A549 (cell line): ENCODE data around the gene C1orf146. TPM values are rescaled to one million over a fixed set of nuclear protein-coding genes. Genes with fewer than 3 reads are reported as not detected.

Source experiments
- ATAC-seq, 2 experiments: fragments of 200-7000 bp in 1 of 2; fragments of >200 bp in 1 of 2; cut with Nextera tagmentation in 1 of 2; cut with Tn5 transposase in 1 of 2; 3 replicates each; pipeline versions ENCODE4 v1.8.0 to v1.9.1; 2018 to 2020; ENCODE audit warnings: mild to moderate bottlenecking in 1 of 2, moderate library complexity in 1 of 2
- CTCF ChIA-PET: fragments of 300-600 bp; sonication (Branson Sonifier 250); formaldehyde crosslinking; extraction: SDS; loops from one replicate; lab custom pipeline; 2021; ENCODE audit warnings: antibody characterized with exemption, inconsistent platforms; lab: Yijun Ruan, JAX
- POLR2A ChIA-PET: fragments of 350-600 bp; formaldehyde crosslinking; extraction: SDS; loops from one replicate; lab custom pipeline; 2021; ENCODE audit warnings: antibody characterized with exemption, inconsistent platforms; lab: Yijun Ruan, JAX
- DNase-seq, 2 experiments: peaks; one replicate each; pipeline versions ENCODE4 v3.0.0 to v3.0.0-alpha.2; 2011 to 2016; ENCODE audit warnings: low read depth in 1 of 2, low spot score in 1 of 2
- FAIRE-seq: peaks from 2 replicates; lab custom pipeline; 2011; peaks lifted over from hg19 to GRCh38; lab: Jason Lieb, UNC
- H3K27ac ChIP-seq, 2 experiments: fragments of >200 bp; sonication (Bioruptor Twin); formaldehyde crosslinking; 3 replicates each; pipeline ENCODE4 v1.5.1; 2016 to 2017
- H3K4me1 ChIP-seq: fragments of >200 bp; sonication (Bioruptor Twin); formaldehyde crosslinking; 3 replicates; pipeline ENCODE4 v1.6.1; 2016
- H3K4me2 ChIP-seq: fragments of >200 bp; sonication (Bioruptor Twin); formaldehyde crosslinking; 3 replicates; pipeline ENCODE4 v1.6.1; 2016
- H3K4me3 ChIP-seq: fragments of >200 bp; sonication (Bioruptor Twin); formaldehyde crosslinking; 3 replicates; pipeline ENCODE4 v1.5.1; 2016
- H3K9me3 ChIP-seq: fragments of >200 bp; sonication (Bioruptor Twin); formaldehyde crosslinking; 3 replicates; pipeline ENCODE4 v1.6.1; 2016
- BCL3 ChIP-seq: fragments of >200 bp; sonication (Bioruptor Twin); formaldehyde crosslinking; IDR thresholded peaks from 3 replicates; pipeline ENCODE4 v1.6.1; 2016
- BHLHE40 ChIP-seq: IDR thresholded peaks from 2 replicates; pipeline ENCODE4 v1.6.1; 2012; ENCODE audit warnings: low read depth, low read length, inconsistent platforms
- CBX8 ChIP-seq: fragments of 200-600 bp; sonication (generic); IDR thresholded peaks from 2 replicates; pipeline ENCODE4 v1.6.1; 2016
- CEBPB ChIP-seq, 2 experiments: fragments of >200 bp in 1 of 2; sonication (Bioruptor Twin) in 1 of 2; formaldehyde crosslinking in 1 of 2; IDR thresholded peaks; 2 replicates each; pipeline ENCODE4 v1.6.1; 2012 to 2016
- EP300 ChIP-seq, 2 experiments: fragments of >200 bp; sonication (Bioruptor Twin); formaldehyde crosslinking; IDR thresholded peaks; 2 replicates in 1 of 2; 3 replicates in 1 of 2; pipeline ENCODE4 v1.6.1; 2016 to 2017
- ESRRA ChIP-seq: fragments of 150-350 bp; IDR thresholded peaks from 2 replicates; pipeline ENCODE4 v1.6.1; 2014; ENCODE audit warnings: mild to moderate bottlenecking, low read length, borderline replicate concordance
- FOSB ChIP-seq: fragments of 250-450 bp; sonication (Bioruptor Pico); IDR thresholded peaks from 2 replicates; pipeline ENCODE4 v1.5.0; 2020; ENCODE audit warnings: mild to moderate bottlenecking, moderate library complexity
- FOSL2 ChIP-seq, 2 experiments: fragments of 450-650 bp in 1 of 2; fragments of >200 bp in 1 of 2; sonication (Bioruptor Twin) in 1 of 2; formaldehyde crosslinking; IDR thresholded peaks; 2 replicates each; pipeline versions ENCODE4 v1.5.0 to v1.6.1; 2016 to 2020; ENCODE audit warnings: mild to moderate bottlenecking in 1 of 2, moderate library complexity in 1 of 2
- FOXS1 ChIP-seq: fragments of 250-450 bp; sonication (Bioruptor Pico); IDR thresholded peaks from 2 replicates; pipeline ENCODE4 v1.5.0; 2020; ENCODE audit warnings: mild to moderate bottlenecking, moderate library complexity
- GATA3 ChIP-seq: IDR thresholded peaks from 2 replicates; pipeline ENCODE4 v1.6.1; 2012; ENCODE audit warnings: borderline replicate concordance
- HES2 ChIP-seq: fragments of >200 bp; sonication (Bioruptor Twin); formaldehyde crosslinking; IDR thresholded peaks from 2 replicates; pipeline ENCODE4 v1.6.1; 2016
- HEYL ChIP-seq: fragments of 250-450 bp; sonication (Bioruptor Pico); IDR thresholded peaks from 2 replicates; pipeline ENCODE4 v1.8.0; 2021; ENCODE audit warnings: mild to moderate bottlenecking, moderate library complexity
- HOXB5 ChIP-seq: fragments of 250-450 bp; sonication (Bioruptor Pico); IDR thresholded peaks from 2 replicates; pipeline ENCODE4 v1.5.0; 2020; ENCODE audit warnings: mild to moderate bottlenecking, moderate library complexity
- JUNB ChIP-seq: fragments of >200 bp; sonication (Bioruptor Twin); formaldehyde crosslinking; IDR thresholded peaks from 2 replicates; pipeline ENCODE4 v1.6.1; 2016
- KDM1A ChIP-seq: fragments of 200-600 bp; sonication (generic); IDR thresholded peaks from 2 replicates; pipeline ENCODE4 v1.6.1; 2016; ENCODE audit warnings: low read depth, mild to moderate bottlenecking
- MAFK ChIP-seq: fragments of 450-650 bp; IDR thresholded peaks from 2 replicates; pipeline ENCODE4 v1.6.1; 2014; ENCODE audit not compliant: partially characterized antibody
- MAZ ChIP-seq: fragments of 150-350 bp; IDR thresholded peaks from 2 replicates; pipeline ENCODE4 v1.6.1; 2014; ENCODE audit warnings: antibody characterized with exemption, low read depth, low read length, borderline replicate concordance
- NR3C1 ChIP-seq: fragments of >200 bp; sonication (Bioruptor Twin); formaldehyde crosslinking; IDR thresholded peaks from 3 replicates; pipeline ENCODE4 v1.6.1; 2017
- PHF8 ChIP-seq: fragments of 200-600 bp; sonication (generic); IDR thresholded peaks from 2 replicates; pipeline ENCODE4 v1.6.1; 2016; ENCODE audit warnings: low read depth, mild to moderate bottlenecking, antibody characterized with exemption, moderate library complexity, borderline replicate concordance
- POLR2A ChIP-seq: IDR thresholded peaks from 2 replicates; pipeline ENCODE4 v1.6.1; 2012; ENCODE audit warnings: mild to moderate bottlenecking, low read length
- RAD21 ChIP-seq, 2 experiments: fragments of >200 bp in 1 of 2; sonication (Bioruptor Twin) in 1 of 2; formaldehyde crosslinking in 1 of 2; IDR thresholded peaks in 1 of 2; conservative IDR thresholded peaks in 1 of 2; 2 replicates in 1 of 2; 3 replicates in 1 of 2; pipeline ENCODE4 v1.6.1; 2012 to 2018; ENCODE audit warnings: inconsistent platforms in 1 of 2
- RARB ChIP-seq: fragments of 250-450 bp; sonication (Bioruptor Pico); IDR thresholded peaks from 2 replicates; pipeline ENCODE4 v1.8.0; 2021; ENCODE audit warnings: mild to moderate bottlenecking, moderate library complexity
- RCOR1 ChIP-seq: fragments of 150-350 bp; IDR thresholded peaks from 2 replicates; pipeline ENCODE4 v1.6.1; 2014; ENCODE audit warnings: antibody characterized with exemption, low read length, low read depth
- TFCP2L1 ChIP-seq: fragments of 250-450 bp; sonication (Bioruptor Pico); IDR thresholded peaks from 2 replicates; pipeline ENCODE4 v1.5.0; 2021; ENCODE audit warnings: mild to moderate bottlenecking
- ZSCAN20 ChIP-seq: fragments of 250-450 bp; sonication (Bioruptor Pico); IDR thresholded peaks from 2 replicates; pipeline ENCODE4 v1.8.0; 2022; ENCODE audit warnings: mild to moderate bottlenecking, moderate library complexity
- WGBS: methylation state at CpG from one replicate; pipeline ENCODE4 v1.1.6; 2017; ENCODE audit errors: missing lambda C conversion rate; 5-methylcytosine and 5-hydroxymethylcytosine counted together
- polyA plus RNA-seq, 4 experiments: library from polyadenylated mRNA; depleted of rRNA in 3 of 4; stranded (reverse); fragments of >200 nt; fragmentation: RNase III in 1 of 4; extraction: RNeasy Plus Mini Kit Qiagen cat#74134 plus additional on column Dnase treatment in 1 of 4; gene quantifications; 2 replicates in 3 of 4; 3 replicates in 1 of 4; pipeline ENCODE4 v1.2.3, GENCODE V29; 2011 to 2017
- TF ChIP-seq, protein P1 (sequence below): fragments of 150-350 bp; IDR thresholded peaks from 2 replicates; pipeline ENCODE4 v1.6.1; 2014; ENCODE audit warnings: low read depth, mild to moderate bottlenecking, low read length
- TF ChIP-seq, protein P2 (sequence below): IDR thresholded peaks from 2 replicates; pipeline ENCODE4 v1.6.1; 2012
- TF ChIP-seq, protein P3 (sequence below): fragments of 250-450 bp; sonication (Bioruptor Pico); IDR thresholded peaks from 2 replicates; pipeline ENCODE4 v1.5.0; 2021; ENCODE audit warnings: mild to moderate bottlenecking, moderate library complexity, borderline replicate concordance
- TF ChIP-seq, protein P4 (sequence below): fragments of 200-600 bp; sonication (generic); IDR thresholded peaks from 2 replicates; pipeline ENCODE4 v1.6.1; 2016; ENCODE audit warnings: antibody characterized with exemption, mild to moderate bottlenecking, moderate library complexity

Gene C1orf146
- polyA plus RNA-seq, 2 of the 4 experiments (the other 2 are of a cell fraction): not detected

- no peak overlapping the region for H3K27ac ChIP-seq
- CTCF ChIA-PET: no interaction called here
- no peaks in the 10 kb centered on the region for H3K9me3 ChIP-seq
- TF ChIP-seq GATA3: no peak
- no peak for TF ChIP-seq HOXB5 (CRISPR knock-in tag)
- TF ChIP-seq, protein P1, sequence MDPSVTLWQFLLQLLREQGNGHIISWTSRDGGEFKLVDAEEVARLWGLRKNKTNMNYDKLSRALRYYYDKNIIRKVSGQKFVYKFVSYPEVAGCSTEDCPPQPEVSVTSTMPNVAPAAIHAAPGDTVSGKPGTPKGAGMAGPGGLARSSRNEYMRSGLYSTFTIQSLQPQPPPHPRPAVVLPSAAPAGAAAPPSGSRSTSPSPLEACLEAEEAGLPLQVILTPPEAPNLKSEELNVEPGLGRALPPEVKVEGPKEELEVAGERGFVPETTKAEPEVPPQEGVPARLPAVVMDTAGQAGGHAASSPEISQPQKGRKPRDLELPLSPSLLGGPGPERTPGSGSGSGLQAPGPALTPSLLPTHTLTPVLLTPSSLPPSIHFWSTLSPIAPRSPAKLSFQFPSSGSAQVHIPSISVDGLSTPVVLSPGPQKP: no peak
- TF ChIP-seq BCL3: no peak
- TF ChIP-seq MAFK: no peak
- no peak for TF ChIP-seq CEBPB (IDR thresholded peaks at IDR 0.05)
- TF ChIP-seq, protein P2, sequence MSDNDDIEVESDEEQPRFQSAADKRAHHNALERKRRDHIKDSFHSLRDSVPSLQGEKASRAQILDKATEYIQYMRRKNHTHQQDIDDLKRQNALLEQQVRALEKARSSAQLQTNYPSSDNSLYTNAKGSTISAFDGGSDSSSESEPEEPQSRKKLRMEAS: no peak
- no peak for TF ChIP-seq ESRRA
- no peak for TF ChIP-seq HEYL
- no peak for TF ChIP-seq TFCP2L1
- TF ChIP-seq RCOR1: no peak
- no peak for TF ChIP-seq FOSL2 (IDR thresholded peaks at IDR 0.05)
- TF ChIP-seq FOSL2 (CRISPR knock-in tag; IDR thresholded peaks at IDR 0.05): no peak
- no peak for TF ChIP-seq FOXS1 (CRISPR knock-in tag)
- TF ChIP-seq RARB (CRISPR knock-in tag): no peak
- no peak for TF ChIP-seq CBX8
- ATAC-seq: no peak
- FAIRE-seq: no peak
- POLR2A ChIA-PET: no interaction called here
- DNase-seq: no peak
- no peak overlapping the region for H3K4me2 ChIP-seq
- WGBS: 98% methylated on average over 3 of the region's 3 CpGs
- no peak overlapping the region for H3K4me3 ChIP-seq
- no peaks in the 10 kb centered on the region for H3K4me1 ChIP-seq
Observed at GRCh38 chr1:92262516-92262915, 44.8 kb downstream of the C1orf146 start.

DNA sequence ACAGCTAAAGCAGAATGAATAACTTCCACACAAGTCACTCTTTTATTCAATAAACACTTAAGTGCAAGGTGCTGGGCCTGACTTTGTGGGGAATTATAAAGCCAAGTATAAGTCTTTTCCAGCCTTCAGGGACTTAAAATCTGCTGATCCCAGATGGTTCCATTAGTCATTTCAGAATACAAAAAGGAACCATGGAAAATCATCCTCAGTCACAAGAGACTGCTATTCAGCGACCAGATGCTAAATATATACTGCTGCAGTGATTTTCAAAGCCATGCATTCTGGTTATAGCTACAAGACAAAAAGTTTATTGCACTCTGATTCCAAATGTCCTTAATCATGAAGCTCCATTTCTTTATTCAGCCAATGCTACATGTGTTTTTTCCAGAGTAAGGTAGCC is 55.3 kb downstream of the C1orf146 start:
- H3K9me3 ChIP-seq: no peaks in the 10 kb centered on the region
- CTCF ChIA-PET: no interaction called here
- FAIRE-seq (no peak), ATAC-seq (no peak), DNase-seq (no peak)
- POLR2A ChIA-PET: no interaction called here
- no peak for TF ChIP-seq POLR2A
- TF ChIP-seq, protein P3, sequence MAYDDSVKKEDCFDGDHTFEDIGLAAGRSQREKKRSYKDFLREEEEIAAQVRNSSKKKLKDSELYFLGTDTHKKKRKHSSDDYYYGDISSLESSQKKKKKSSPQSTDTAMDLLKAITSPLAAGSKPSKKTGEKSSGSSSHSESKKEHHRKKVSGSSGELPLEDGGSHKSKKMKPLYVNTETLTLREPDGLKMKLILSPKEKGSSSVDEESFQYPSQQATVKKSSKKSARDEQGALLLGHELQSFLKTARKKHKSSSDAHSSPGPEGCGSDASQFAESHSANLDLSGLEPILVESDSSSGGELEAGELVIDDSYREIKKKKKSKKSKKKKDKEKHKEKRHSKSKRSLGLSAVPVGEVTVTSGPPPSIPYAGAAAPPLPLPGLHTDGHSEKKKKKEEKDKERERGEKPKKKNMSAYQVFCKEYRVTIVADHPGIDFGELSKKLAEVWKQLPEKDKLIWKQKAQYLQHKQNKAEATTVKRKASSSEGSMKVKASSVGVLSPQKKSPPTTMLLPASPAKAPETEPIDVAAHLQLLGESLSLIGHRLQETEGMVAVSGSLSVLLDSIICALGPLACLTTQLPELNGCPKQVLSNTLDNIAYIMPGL (CRISPR knock-in tag): no peak
- no peak for TF ChIP-seq FOSB (CRISPR knock-in tag)
- no peak for TF ChIP-seq MAFK
- TF ChIP-seq PHF8: no peak
- no peak for TF ChIP-seq NR3C1
- TF ChIP-seq, protein P4, sequence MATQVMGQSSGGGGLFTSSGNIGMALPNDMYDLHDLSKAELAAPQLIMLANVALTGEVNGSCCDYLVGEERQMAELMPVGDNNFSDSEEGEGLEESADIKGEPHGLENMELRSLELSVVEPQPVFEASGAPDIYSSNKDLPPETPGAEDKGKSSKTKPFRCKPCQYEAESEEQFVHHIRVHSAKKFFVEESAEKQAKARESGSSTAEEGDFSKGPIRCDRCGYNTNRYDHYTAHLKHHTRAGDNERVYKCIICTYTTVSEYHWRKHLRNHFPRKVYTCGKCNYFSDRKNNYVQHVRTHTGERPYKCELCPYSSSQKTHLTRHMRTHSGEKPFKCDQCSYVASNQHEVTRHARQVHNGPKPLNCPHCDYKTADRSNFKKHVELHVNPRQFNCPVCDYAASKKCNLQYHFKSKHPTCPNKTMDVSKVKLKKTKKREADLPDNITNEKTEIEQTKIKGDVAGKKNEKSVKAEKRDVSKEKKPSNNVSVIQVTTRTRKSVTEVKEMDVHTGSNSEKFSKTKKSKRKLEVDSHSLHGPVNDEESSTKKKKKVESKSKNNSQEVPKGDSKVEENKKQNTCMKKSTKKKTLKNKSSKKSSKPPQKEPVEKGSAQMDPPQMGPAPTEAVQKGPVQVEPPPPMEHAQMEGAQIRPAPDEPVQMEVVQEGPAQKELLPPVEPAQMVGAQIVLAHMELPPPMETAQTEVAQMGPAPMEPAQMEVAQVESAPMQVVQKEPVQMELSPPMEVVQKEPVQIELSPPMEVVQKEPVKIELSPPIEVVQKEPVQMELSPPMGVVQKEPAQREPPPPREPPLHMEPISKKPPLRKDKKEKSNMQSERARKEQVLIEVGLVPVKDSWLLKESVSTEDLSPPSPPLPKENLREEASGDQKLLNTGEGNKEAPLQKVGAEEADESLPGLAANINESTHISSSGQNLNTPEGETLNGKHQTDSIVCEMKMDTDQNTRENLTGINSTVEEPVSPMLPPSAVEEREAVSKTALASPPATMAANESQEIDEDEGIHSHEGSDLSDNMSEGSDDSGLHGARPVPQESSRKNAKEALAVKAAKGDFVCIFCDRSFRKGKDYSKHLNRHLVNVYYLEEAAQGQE: no peak
- no peak for TF ChIP-seq FOSL2 (IDR thresholded peaks at IDR 0.05)
- no peak for TF ChIP-seq FOSL2 (CRISPR knock-in tag; IDR thresholded peaks at IDR 0.05)
- TF ChIP-seq RAD21 (conservative IDR thresholded peaks at IDR 0.05 in 1 of 2, IDR thresholded peaks at IDR 0.05 in 1 of 2): no peak
- TF ChIP-seq BHLHE40: no peak
- TF ChIP-seq, protein P2: no peak
- no peak for TF ChIP-seq ESRRA
- no peak for TF ChIP-seq TFCP2L1
- no peak for TF ChIP-seq ZSCAN20 (CRISPR knock-in tag)
- no peak for TF ChIP-seq MAZ
- TF ChIP-seq JUNB: no peak
- no peak for TF ChIP-seq HES2
- TF ChIP-seq KDM1A: no peak
- no peak for TF ChIP-seq EP300 (IDR thresholded peaks at IDR 0.05)
- WGBS: 87% methylated on average over 1 of the region's 1 CpG
- no peak overlapping the region for H3K4me3 ChIP-seq
- no peaks in the 10 kb centered on the region for H3K4me1 ChIP-seq
- no peak overlapping the region for H3K27ac ChIP-seq
- H3K4me2 ChIP-seq: no peak overlapping the region
